HepG2 (cell line): ENCODE data around the gene HID1. TPM values are rescaled to one million over a fixed set of nuclear protein-coding genes. Genes with fewer than 3 reads are reported as not detected.

ENCODE experiments used
- CERS6 ChIP-seq: sonication (generic); formaldehyde crosslinking; IDR thresholded peaks from 2 replicates; pipeline ENCODE4 v1.5.0; 2020; ENCODE audit warnings: missing genetic modification reagents
- HOMEZ ChIP-seq: IDR thresholded peaks from 2 replicates; pipeline ENCODE4 v1.6.1; 2016; ENCODE audit warnings: low read depth
- HOXA5 ChIP-seq: sonication (generic); formaldehyde crosslinking; IDR thresholded peaks from 2 replicates; pipeline ENCODE4 v1.4.0; 2020; ENCODE audit warnings: missing genetic modification reagents
- MATR3 ChIP-seq: sonication (generic); formaldehyde crosslinking; IDR thresholded peaks from 2 replicates; pipeline ENCODE4 v1.4.0; 2020; ENCODE audit warnings: missing genetic modification reagents
- SKIL ChIP-seq: sonication (generic); formaldehyde crosslinking; IDR thresholded peaks from 2 replicates; pipeline ENCODE4 v1.8.0; 2022; ENCODE audit warnings: missing genetic modification reagents, mild to moderate bottlenecking, moderate library complexity, borderline replicate concordance
- SP4 ChIP-seq: sonication (generic); formaldehyde crosslinking; IDR thresholded peaks from 2 replicates; pipeline ENCODE4 v1.8.1; 2023; ENCODE audit warnings: mild to moderate bottlenecking, missing genetic modification reagents
- SP5 ChIP-seq: IDR thresholded peaks from 2 replicates; pipeline ENCODE4 v1.6.1; 2016; ENCODE audit warnings: low read depth, borderline replicate concordance
- TCF7 ChIP-seq: sonication (generic); IDR thresholded peaks from 2 replicates; pipeline ENCODE4 v1.6.1; 2016; ENCODE audit warnings: antibody characterized with exemption, low read depth
- XRCC5 ChIP-seq: fragments of 200-400 bp; formaldehyde crosslinking; optimal IDR thresholded peaks from 2 replicates; pipeline ENCODE3; 2017; ENCODE audit warnings: mild to moderate bottlenecking, low read length
- ZBTB3 ChIP-seq: sonication (generic); formaldehyde crosslinking; IDR thresholded peaks from 2 replicates; pipeline ENCODE4 v1.4.0; 2020; ENCODE audit warnings: low read depth, mild to moderate bottlenecking, moderate library complexity, missing genetic modification reagents, borderline replicate concordance
- ZNF451 ChIP-seq: sonication (generic); formaldehyde crosslinking; IDR thresholded peaks from 2 replicates; pipeline ENCODE4 v1.5.0; 2020; ENCODE audit warnings: mild to moderate bottlenecking, missing genetic modification reagents
- ZNF687 ChIP-seq: sonication (generic); formaldehyde crosslinking; IDR thresholded peaks from 2 replicates; pipeline ENCODE4 v1.5.1; 2020; ENCODE audit warnings: mild to moderate bottlenecking, missing genetic modification reagents, moderate library complexity
- ZNF792 ChIP-seq: IDR thresholded peaks from 2 replicates; pipeline ENCODE4 v1.6.1; 2016
- polyA plus RNA-seq, 8 experiments: library from polyadenylated mRNA; depleted of rRNA in 3 of 8; stranded (reverse) in 7 of 8; unstranded in 1 of 8; fragments of >200 nt; fragmentation: Illumina TruSeq in 4 of 8; extraction: Trizol in 4 of 8; gene quantifications; 2 replicates each; pipeline versions ENCODE4 v1.2.1 to v1.2.3, GENCODE V29; 2011 to 2016; ENCODE audit warnings: low read depth in 4 of 8, missing spikeins in 1 of 8, mixed read lengths in 1 of 8; ENCODE audit not compliant: insufficient read depth in 1 of 8
- total RNA-seq, 5 experiments: library from RNA; depleted of rRNA; stranded (reverse); fragments of >200 nt; fragmentation: Illumina TruSeq; extraction: Trizol; gene quantifications; 2 replicates each; pipeline ENCODE4 v1.2.3, GENCODE V29; 2016; ENCODE audit warnings: low read depth in 1 of 5

HID1 gene
- total and polyA plus RNA-seq, 2 of the 13 experiments (the other 11 are each of a cell fraction or from before 2014, with no cell fraction given) = 2.1 to 10.6 TPM

- peak; percentile 59 for TF ChIP-seq XRCC5
- TF ChIP-seq MATR3 = no peak
- TF ChIP-seq TCF7 = no peak
- 0 out of 2 replicates have a peak, but pooled peaks have one; percentile 24 for TF ChIP-seq SKIL (CRISPR knock-in tag)
- 0 out of 2 replicates have a peak, but pooled peaks have one; percentile 44 for TF ChIP-seq SP4 (CRISPR knock-in tag)
- TF ChIP-seq ZBTB3 (CRISPR knock-in tag) = no peak
- no peak for TF ChIP-seq SP5 (CRISPR knock-in tag)
- 0 out of 2 replicates have a peak, but pooled peaks have one; percentile 40 for TF ChIP-seq ZNF792
- peak; percentile 17; the same call in 1 of the 2 replicates for TF ChIP-seq CERS6 (CRISPR knock-in tag)
- no peak for TF ChIP-seq HOXA5 (CRISPR knock-in tag)
- peak; percentile 44; the same call in 1 of the 2 replicates for TF ChIP-seq ZNF451 (CRISPR knock-in tag)
- peak; percentile 55 for TF ChIP-seq ZNF687 (CRISPR knock-in tag)
- TF ChIP-seq HOMEZ (CRISPR knock-in tag) = no peak
These were observed 52.9 kb downstream of the HID1 start (continued) for GRCh38 chr17:74919440-74920305.
